ENCODE measurements around the gene C2CD4A. TPM values are rescaled to one million over a fixed set of nuclear protein-coding genes. Genes with fewer than 3 reads are reported as not detected.

Gene C2CD4A
- total RNA-seq (under 1 TPM in 1 of 2 donors, not detected in 1; under 0.01 TPM), polyA plus RNA-seq (under 1 TPM in 1 of 2 donors, not detected in 1; 0.02 TPM)

GRCh38 chr15:62066663-62067447, at the start of gene C2CD4A:
Gene C2CD4A, plus strand, starts transcription at chr15:62066977. Its CDS starts 637 bp downstream, at chr15:62067614.
- peak within 1 kb of the TSS; percentile 45 to 66 (median 45) for H3K4me3 ChIP-seq (ENCODE audit: low read depth in 1 of 3, low read length in 3 of 3)
- 7% methylated on average over 33 of the region's 33 CpGs for WGBS
- H3K4me1 ChIP-seq (ENCODE audit: control insufficient read depth in 4 of 4, insufficient read depth in 4 of 4, low read length in 3 of 4): peaks cover 7 to 23% (median 16%) of the 10 kb centered on the region in 4 donors
- peak; percentile 60 for DNase-seq (ENCODE audit: low spot score)
- peak within 1 kb of the TSS in 1 of 2 donors; percentile 16 for H3K9ac ChIP-seq (ENCODE audit: low read depth in 1 of 2, low read length in 2 of 2)
- TF ChIP-seq CTCF (IDR thresholded peaks at IDR 0.05; ENCODE audit: low read depth, low read length, missing input control) (peak; percentile 12), HNF4A (conservative IDR thresholded peaks at IDR 0.05) (peak in 1 of 2 donors; percentile 3), MAX (IDR thresholded peaks at IDR 0.05) (peak; percentile 76), REST (IDR thresholded peaks at IDR 0.05) (peak; percentile 99), SP1 (IDR thresholded peaks at IDR 0.05) (peak; percentile 17), RAD21 (IDR thresholded peaks at IDR 0.05) (peak in 1 of 2 donors; percentile 26), NR2F2 (IDR thresholded peaks at IDR 0.05) (no peak), RXRA (IDR thresholded peaks at IDR 0.05) (peak in 1 of 2 donors; percentile 7), FOXA1 (IDR thresholded peaks at IDR 0.05) (no peak), YY1 (IDR thresholded peaks at IDR 0.05) (peak; percentile 33)
- peak within 1 kb of the TSS; percentile 43 to 71 for H3K27ac ChIP-seq (ENCODE audit: low read depth in 1 of 2, low read length in 2 of 2)
- no peaks in the 10 kb centered on the region for H3K9me3 ChIP-seq (ENCODE audit: control insufficient read depth in 4 of 4, low read length in 3 of 4)
- no peaks in the 10 kb centered on the region for H3K27me3 ChIP-seq (ENCODE audit: control insufficient read depth in 4 of 4, insufficient read depth in 4 of 4, low read length in 3 of 4)
- no peaks in the 10 kb centered on the region for H3K36me3 ChIP-seq (ENCODE audit: control insufficient read depth in 4 of 4, insufficient read depth in 3 of 4, low read depth in 1 of 4, low read length in 3 of 4)

- TF ChIP-seq CTCF (IDR thresholded peaks at IDR 0.05; ENCODE audit: low read depth, low read length, missing input control) (no peak), SP1 (IDR thresholded peaks at IDR 0.05) (no peak), YY1 (IDR thresholded peaks at IDR 0.05) (no peak), JUND (IDR thresholded peaks at IDR 0.05) (no peak), FOXA2 (IDR thresholded peaks at IDR 0.05) (no peak), EGR1 (IDR thresholded peaks at IDR 0.05; ENCODE audit: low read depth in 2 of 2) (no peak), HNF4A (conservative IDR thresholded peaks at IDR 0.05) (no peak), RXRA (IDR thresholded peaks at IDR 0.05) (no peak), REST (IDR thresholded peaks at IDR 0.05) (no peak), GABPA (IDR thresholded peaks at IDR 0.05 in 1 of 2, conservative IDR thresholded peaks at IDR 0.05 in 1 of 2) (no peak)
- H3K9ac ChIP-seq (ENCODE audit: low read depth in 1 of 2, low read length in 2 of 2): no peak overlapping the region
- no peaks in the 10 kb centered on the region for H3K4me1 ChIP-seq (ENCODE audit: control insufficient read depth in 4 of 4, insufficient read depth in 4 of 4, low read length in 3 of 4)
- DNase-seq (ENCODE audit: low spot score): no peak
- no peaks in the 10 kb centered on the region for H3K9me3 ChIP-seq (ENCODE audit: control insufficient read depth in 4 of 4, low read length in 3 of 4)
- peaks cover 0 to 7% (median 5%) of the 10 kb centered on the region in 4 donors for H3K36me3 ChIP-seq (ENCODE audit: control insufficient read depth in 4 of 4, insufficient read depth in 3 of 4, low read depth in 1 of 4, low read length in 3 of 4)
- no peak overlapping the region for H3K27ac ChIP-seq (ENCODE audit: low read depth in 1 of 2, low read length in 2 of 2)
- no peaks in the 10 kb centered on the region for H3K27me3 ChIP-seq (ENCODE audit: control insufficient read depth in 4 of 4, insufficient read depth in 4 of 4, low read length in 3 of 4)
- WGBS: 96% methylated on average over 3 of the region's 3 CpGs
- H3K4me3 ChIP-seq (ENCODE audit: low read depth in 1 of 3, low read length in 3 of 3): no peak overlapping the region
These were observed 46.1 kb upstream of the C2CD4A start for GRCh38 chr15:62020576-62021160.
